ENCODE results near the gene RNF31.

The RNF31 gene

DNA sequence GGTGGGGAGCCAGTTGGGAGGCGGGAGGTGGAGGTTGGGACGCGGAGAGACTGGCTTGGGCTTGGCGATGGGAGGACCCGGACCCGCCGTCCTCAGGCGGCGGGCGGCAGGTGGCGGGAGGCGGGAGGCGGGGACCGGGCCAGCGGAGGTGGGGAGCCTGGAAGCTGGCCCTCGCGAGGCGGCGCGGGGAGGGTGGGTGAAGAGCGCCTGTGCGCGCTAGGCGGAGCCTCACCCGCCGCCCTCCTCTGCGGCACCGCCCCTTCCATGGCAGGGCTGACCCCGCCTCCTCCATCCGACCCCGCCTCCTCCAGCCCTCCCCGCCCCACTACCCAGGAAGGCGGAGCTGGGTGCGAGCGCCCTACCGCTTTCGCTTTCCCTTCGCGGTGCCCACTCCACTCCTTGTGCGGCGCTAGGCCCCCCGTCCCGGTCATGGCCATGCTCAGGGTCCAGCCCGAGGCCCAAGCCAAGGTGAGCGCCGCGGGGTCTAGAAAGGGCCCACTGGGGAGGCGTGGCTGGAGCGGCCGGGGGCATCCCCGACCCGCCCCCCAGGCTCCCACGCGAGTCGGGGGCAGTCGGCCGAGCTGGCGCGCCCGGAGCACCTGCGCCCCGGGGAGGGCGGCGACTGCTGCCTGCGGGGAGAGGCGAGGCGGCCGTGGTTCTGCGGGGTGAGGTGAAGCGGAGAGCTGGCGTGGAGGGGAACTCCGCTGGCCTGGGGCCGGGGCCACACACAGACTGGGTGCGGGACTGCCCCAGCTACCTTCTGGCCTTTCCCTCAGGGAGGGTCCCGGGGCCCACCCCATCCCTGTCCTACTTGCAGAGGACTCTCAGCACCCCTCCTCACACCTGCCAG is 11.2 kb upstream of the RNF31 start, which contains the start of gene PSME1:
Gene PSME1, plus strand, starts transcription at position 361 of the 850 bp plus-strand sequence. Its CDS starts 69 bp downstream, at position 430.
- POLR2A ChIA-PET (ENCODE audit: low non-redundant PET): interaction anchor here (0.9 to 2.6 kb wide), 3 partner anchors 11 to 22 kb away, joined by 3 to 12 read pairs (median 5); partner anchors contain the start of genes DCAF11, NRL, PSME2 and RNF31
- H3K27ac ChIP-seq: peak within 1 kb of the TSS; percentile 96
- TF ChIP-seq, protein P1, sequence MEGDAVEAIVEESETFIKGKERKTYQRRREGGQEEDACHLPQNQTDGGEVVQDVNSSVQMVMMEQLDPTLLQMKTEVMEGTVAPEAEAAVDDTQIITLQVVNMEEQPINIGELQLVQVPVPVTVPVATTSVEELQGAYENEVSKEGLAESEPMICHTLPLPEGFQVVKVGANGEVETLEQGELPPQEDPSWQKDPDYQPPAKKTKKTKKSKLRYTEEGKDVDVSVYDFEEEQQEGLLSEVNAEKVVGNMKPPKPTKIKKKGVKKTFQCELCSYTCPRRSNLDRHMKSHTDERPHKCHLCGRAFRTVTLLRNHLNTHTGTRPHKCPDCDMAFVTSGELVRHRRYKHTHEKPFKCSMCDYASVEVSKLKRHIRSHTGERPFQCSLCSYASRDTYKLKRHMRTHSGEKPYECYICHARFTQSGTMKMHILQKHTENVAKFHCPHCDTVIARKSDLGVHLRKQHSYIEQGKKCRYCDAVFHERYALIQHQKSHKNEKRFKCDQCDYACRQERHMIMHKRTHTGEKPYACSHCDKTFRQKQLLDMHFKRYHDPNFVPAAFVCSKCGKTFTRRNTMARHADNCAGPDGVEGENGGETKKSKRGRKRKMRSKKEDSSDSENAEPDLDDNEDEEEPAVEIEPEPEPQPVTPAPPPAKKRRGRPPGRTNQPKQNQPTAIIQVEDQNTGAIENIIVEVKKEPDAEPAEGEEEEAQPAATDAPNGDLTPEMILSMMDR (conservative IDR thresholded peaks at IDR 0.05; ENCODE audit: low read depth): no peak
- CTCF ChIA-PET: interaction anchor here (1.3 kb wide), 1 partner anchor 25 kb away, joined by 7 read pairs; the partner anchor contains the start of gene IRF9
- peak; percentile 94 for DNase-seq (ENCODE audit: low spot score)

DNA sequence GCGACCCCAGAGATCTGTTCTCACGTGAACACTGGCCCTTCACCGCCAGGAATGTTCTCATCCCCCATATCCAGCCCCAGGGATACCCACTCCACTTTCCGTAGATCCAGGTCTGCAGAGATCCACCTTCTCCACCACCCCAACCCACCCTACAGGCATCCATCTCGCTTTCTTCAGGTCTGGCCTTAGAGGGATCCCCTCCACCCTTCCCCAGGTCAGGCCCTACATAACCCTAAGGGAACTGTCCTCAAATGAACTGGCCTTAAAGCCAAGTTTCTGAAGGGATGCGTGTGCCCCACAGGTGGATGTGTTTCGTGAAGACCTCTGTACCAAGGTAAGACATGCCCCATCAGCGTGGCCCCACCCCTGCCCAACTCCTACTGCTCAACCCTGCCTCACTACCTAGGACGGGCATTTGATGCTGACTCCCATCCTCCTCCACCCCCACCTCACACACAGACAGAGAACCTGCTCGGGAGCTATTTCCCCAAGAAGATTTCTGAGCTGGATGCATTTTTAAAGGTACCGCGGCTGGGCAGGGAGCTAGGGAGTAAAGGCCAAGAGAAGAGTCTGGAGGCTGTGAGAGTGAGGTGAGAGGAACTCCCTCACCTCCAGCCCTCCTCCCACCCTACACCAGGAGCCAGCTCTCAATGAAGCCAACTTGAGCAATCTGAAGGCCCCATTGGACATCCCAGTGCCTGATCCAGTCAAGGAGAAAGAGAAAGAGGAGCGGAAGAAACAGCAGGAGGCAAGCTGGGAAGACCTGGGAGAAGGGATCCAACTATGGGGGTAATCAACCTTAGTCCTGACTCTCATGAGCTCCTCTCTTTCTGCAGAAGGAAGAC is 10.4 kb upstream of the RNF31 start:
- peak overlapping the region; percentile 96 for H3K27ac ChIP-seq
- POLR2A ChIA-PET (ENCODE audit: low non-redundant PET): interaction anchor here (0.6 to 2.6 kb wide), 2 partner anchors 10 to 23 kb away, joined by 3 to 12 read pairs; partner anchors contain the start of genes DCAF11, NRL and RNF31
- DNase-seq (ENCODE audit: low spot score): no peak
- CTCF ChIA-PET: interaction anchor here (0.6 to 1.4 kb wide), 4 partner anchors 10 to 29 kb away, joined by 4 to 7 read pairs (median 4); partner anchors contain the start of genes IRF9, PSME2 and RNF31
- TF ChIP-seq, protein P1 (conservative IDR thresholded peaks at IDR 0.05; ENCODE audit: low read depth): no peak

DNA sequence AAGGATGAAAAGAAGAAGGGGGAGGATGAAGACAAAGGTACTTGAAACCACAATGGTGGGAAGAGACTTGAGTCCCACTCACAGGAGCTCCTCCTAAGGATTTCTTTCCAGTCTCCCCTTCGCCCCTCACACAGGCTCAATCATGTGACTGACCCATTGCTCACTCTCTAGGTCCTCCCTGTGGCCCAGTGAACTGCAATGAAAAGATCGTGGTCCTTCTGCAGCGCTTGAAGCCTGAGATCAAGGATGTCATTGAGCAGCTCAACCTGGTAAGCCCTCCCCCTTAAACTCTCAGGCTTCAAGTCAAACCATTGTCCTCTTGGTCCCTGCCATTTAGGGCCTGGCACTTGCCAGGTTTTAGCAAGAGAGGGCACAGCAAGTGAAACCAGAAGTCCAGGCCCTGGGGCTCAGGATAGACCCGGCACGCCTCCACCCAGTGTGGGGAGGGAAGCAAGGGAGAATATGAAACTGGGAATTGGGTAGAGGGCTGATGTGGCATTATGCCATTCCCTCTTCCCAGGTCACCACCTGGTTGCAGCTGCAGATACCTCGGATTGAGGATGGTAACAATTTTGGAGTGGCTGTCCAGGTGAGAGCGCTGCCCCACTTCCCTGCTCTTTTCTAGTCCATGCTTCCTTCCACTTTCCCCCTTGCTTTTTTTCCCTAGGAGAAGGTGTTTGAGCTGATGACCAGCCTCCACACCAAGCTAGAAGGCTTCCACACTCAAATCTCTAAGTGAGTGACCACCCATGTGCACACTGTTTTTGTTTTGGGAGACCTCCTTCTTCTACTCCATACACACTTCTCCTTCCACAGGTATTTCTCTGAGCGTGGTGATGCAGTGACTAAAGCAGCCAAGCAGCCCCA is 9.5 kb upstream of the RNF31 start:
- H3K27ac ChIP-seq: peak overlapping the region; percentile 96
- CTCF ChIA-PET: interaction anchor here (0.5 to 1.4 kb wide), 6 partner anchors 9 to 36 kb away, joined by 3 to 5 read pairs (median 4); partner anchors contain the start of genes PSME2 and RNF31
- no peak for DNase-seq (ENCODE audit: low spot score)
- TF ChIP-seq, protein P1 (conservative IDR thresholded peaks at IDR 0.05; ENCODE audit: low read depth): no peak
- POLR2A ChIA-PET (ENCODE audit: low non-redundant PET): interaction anchor here (0.6 to 2.6 kb wide), 4 partner anchors 9 to 24 kb away, joined by 3 to 12 read pairs (median 4); partner anchors contain the start of genes DCAF11, IRF9, NRL and PSME2

DNA sequence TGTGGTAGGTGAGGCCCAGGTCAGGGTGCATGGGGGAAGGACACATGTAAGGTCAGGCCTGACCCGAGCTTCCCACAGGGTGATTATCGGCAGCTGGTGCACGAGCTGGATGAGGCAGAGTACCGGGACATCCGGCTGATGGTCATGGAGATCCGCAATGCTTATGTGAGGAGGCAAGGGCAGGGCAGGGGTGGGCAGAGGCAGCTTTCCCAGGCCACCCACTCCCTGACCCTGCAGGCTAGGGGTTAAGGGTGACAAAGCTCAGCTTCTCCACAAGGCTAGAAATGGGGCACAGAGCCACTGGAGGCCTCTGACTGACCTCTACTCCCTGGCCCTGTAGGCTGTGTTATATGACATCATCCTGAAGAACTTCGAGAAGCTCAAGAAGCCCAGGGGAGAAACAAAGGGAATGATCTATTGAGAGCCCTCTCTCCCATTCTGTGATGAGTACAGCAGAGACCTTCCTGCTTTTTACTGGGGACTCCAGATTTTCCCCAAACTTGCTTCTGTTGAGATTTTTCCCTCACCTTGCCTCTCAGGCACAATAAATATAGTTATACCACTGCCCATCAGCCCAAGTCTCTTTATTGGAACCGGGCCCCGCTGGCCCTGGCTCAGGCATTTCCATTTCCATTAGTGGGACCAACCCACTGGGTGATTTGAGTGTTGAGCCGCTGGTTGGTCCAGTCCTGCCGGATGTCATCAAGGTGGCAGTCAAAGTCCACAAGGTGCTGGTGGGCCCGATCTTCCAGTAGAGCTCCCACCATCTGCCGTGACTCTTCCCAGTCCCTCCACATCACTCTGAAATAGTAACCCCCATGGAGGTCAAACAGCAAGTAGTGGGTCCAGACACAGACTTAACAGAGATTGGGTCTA is 8.7 kb upstream of the RNF31 start:
- TF ChIP-seq, protein P1 (conservative IDR thresholded peaks at IDR 0.05; ENCODE audit: low read depth): no peak
- ChIA-PET POLR2A (ENCODE audit: low non-redundant PET) (interaction anchor here (0.8 to 1.3 kb wide), 2 partner anchors 8 to 23 kb away, joined by 3 to 4 read pairs; partner anchors contain the start of genes IRF9, PSME2 and RNF31), CTCF (interaction anchor here (0.5 to 1.4 kb wide), 5 partner anchors 11 to 1217 kb away, joined by 3 to 4 read pairs (median 4); no protein-coding TSS in a partner anchor)
- DNase-seq (ENCODE audit: low spot score): no peak
- peak overlapping the region; percentile 96 for H3K27ac ChIP-seq

DNA sequence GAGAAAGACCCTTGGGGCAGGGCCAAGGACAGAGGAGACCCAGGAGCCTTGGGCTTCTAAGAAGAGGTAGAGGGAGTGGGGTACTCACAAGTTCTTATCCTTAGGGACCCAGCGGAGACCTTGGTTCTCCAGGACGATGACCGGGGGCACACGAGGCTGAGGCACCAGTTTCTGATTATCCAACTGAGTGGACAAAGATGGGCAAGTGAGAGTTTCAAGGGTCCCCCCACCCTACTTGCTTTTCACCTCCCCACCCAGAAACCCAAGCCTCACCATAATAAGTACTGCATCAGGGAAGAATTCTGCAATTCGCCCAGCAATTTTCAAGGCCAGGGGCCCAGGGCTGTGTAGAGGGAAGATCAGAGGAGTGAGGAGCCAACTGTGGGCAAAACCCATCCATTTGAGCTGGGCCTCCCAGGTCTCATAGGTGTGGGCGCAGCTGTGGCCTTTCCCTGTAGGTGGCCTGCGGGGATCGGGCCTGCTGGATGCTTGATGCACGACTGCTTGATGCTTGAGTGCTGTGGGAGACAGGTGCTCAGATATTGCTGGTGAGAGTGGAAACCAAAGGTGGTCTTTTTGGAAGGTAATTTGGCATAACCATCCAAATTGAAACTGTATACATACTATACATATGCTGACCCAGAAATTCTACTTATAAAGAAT is 7.9 kb upstream of the RNF31 start:
- ChIA-PET CTCF (interaction anchor here (0.5 kb wide), 1 partner anchor 1218 kb away, joined by 4 read pairs; no protein-coding TSS in a partner anchor), POLR2A (ENCODE audit: low non-redundant PET) (no interaction called here)
- DNase-seq (ENCODE audit: low spot score): no peak
- TF ChIP-seq, protein P1 (conservative IDR thresholded peaks at IDR 0.05; ENCODE audit: low read depth): no peak
- peak overlapping the region; percentile 96 for H3K27ac ChIP-seq
